Ecto neural progenitor cell (in vitro differentiated cells): ENCODE measurements around the gene SKIDA1.

ENCODE experiments used
- DNase-seq: peaks from one replicate; pipeline ENCODE4 v3.0.0-alpha.2; 2018; ENCODE audit warnings: low spot score

The SKIDA1 gene

GRCh38 chr10:21517134-21518031 is 8.1 kb downstream of the SKIDA1 start:
- DNase-seq = peak; percentile 77

- peak; percentile 65 for DNase-seq
These were observed 9.0 kb downstream of the SKIDA1 start for GRCh38 chr10:21516242-21517131.

- no peak for DNase-seq
These were observed 9.9 kb downstream of the SKIDA1 start for GRCh38 chr10:21515361-21516241.

- DNase-seq = no peak
These were observed 10.6 kb downstream of the SKIDA1 start for GRCh38 chr10:21514818-21515351.

- DNase-seq = no peak
These were observed 11.2 kb downstream of the SKIDA1 start for GRCh38 chr10:21514129-21514817.

- DNase-seq = no peak
These were observed 12.1 kb downstream of the SKIDA1 start for GRCh38 chr10:21513405-21513788.

GRCh38 chr10:21512573-21513404 is 12.7 kb downstream of the SKIDA1 start:
- no peak for DNase-seq

GRCh38 chr10:21511946-21512572 is 13.4 kb downstream of the SKIDA1 start:
- no peak for DNase-seq

- DNase-seq = no peak
These were observed 14.3 kb downstream of the SKIDA1 start for GRCh38 chr10:21511095-21511570.

GRCh38 chr10:21510241-21511094 is 15.0 kb downstream of the SKIDA1 start:
- DNase-seq = peak; percentile 84

- peak; percentile 72 for DNase-seq
These were observed 15.9 kb downstream of the SKIDA1 start for GRCh38 chr10:21509341-21510240.

GRCh38 chr10:21508706-21509331 is 16.7 kb downstream of the SKIDA1 start:
- DNase-seq = peak; percentile 67

GRCh38 chr10:21507150-21507549 is 18.3 kb downstream of the SKIDA1 start:
- peak; percentile 69 for DNase-seq

GRCh38 chr10:21506351-21506750 is 19.1 kb downstream of the SKIDA1 start:
- no peak for DNase-seq

GRCh38 chr10:21505711-21506278 is 19.7 kb downstream of the SKIDA1 start:
- no peak for DNase-seq

- no peak for DNase-seq
These were observed 21.9 kb downstream of the SKIDA1 start for GRCh38 chr10:21503542-21503941.

GRCh38 chr10:21502348-21502740 is 23.1 kb downstream of the SKIDA1 start:
- peak; percentile 61 for DNase-seq
